Measurements from ENCODE around the gene TACR2. TPM values are rescaled to one million over a fixed set of nuclear protein-coding genes. Genes with fewer than 3 reads are reported as not detected.

Gene TACR2
- 1 to 10 TPM in 1 of 4 donors, under 1 TPM in 3; 0.25 to 1.2 (median 0.63) TPM for total RNA-seq

DNA sequence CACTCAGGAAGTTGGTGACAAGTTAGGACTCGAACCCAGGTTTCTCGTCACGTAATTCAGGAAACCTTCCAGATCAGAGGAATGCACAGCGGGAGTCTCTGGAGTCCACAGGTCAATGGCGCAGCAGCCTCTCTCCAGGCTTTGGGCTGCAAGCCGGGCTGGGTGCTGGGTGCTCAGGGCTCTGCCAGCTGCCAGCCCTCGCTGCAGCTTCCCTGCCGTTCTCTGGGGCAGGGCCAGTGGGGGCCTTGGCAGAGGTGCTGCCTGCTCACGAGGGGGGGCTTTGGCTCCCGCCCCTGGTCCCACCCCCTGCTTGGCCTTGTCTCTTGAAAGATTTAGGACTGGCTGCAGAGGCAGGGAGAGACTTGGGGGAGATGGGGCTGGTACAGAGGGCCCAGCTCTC, at the start of gene TACR2:
TACR2 (minus strand) TSS at position 224 of the 400 bp plus-strand sequence. CDS start 595 bp downstream, outside the sequence.
- Histone ChIP-seq H3K9me3 (no peaks in the 10 kb centered on the region), H3K4me1 (no peaks in the 10 kb centered on the region), H3K4me3 (no peak within 1 kb of the TSS), H3K27ac (no peak within 1 kb of the TSS), H3K27me3 (no peaks in the 10 kb centered on the region), H3K36me3 (no peaks in the 10 kb centered on the region)
- no peak for DNase-seq (ENCODE audit: low spot score in 2 of 2)
- 45% methylated on average over 6 of the region's 10 CpGs for WGBS
- TF ChIP-seq, protein P1, sequence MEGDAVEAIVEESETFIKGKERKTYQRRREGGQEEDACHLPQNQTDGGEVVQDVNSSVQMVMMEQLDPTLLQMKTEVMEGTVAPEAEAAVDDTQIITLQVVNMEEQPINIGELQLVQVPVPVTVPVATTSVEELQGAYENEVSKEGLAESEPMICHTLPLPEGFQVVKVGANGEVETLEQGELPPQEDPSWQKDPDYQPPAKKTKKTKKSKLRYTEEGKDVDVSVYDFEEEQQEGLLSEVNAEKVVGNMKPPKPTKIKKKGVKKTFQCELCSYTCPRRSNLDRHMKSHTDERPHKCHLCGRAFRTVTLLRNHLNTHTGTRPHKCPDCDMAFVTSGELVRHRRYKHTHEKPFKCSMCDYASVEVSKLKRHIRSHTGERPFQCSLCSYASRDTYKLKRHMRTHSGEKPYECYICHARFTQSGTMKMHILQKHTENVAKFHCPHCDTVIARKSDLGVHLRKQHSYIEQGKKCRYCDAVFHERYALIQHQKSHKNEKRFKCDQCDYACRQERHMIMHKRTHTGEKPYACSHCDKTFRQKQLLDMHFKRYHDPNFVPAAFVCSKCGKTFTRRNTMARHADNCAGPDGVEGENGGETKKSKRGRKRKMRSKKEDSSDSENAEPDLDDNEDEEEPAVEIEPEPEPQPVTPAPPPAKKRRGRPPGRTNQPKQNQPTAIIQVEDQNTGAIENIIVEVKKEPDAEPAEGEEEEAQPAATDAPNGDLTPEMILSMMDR (IDR thresholded peaks at IDR 0.05), result no peak
- TF ChIP-seq POLR2A (IDR thresholded peaks at IDR 0.05) (no peak), POLR2AphosphoS5 (IDR thresholded peaks at IDR 0.05) (no peak), EP300 (IDR thresholded peaks at IDR 0.05) (no peak)

DNA sequence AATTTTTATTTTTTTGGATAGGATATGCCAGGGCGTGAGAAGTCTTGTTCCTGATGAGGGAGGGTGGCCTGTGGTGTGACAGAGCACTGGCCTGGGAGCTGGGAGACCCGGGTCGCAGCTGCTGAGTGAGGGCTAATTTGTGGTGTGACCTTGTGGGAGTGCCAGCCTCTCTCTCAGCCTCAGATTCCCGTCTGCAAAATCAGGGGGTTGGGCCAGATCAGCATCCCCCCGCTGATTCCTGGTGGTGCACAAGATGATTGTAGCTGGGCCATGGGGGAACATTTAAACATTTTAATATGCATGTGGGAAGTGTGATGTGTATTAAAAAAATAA, 49.4 kb upstream of the TACR2 start:
- no peak overlapping the region for H3K4me3 ChIP-seq
- H3K4me1 ChIP-seq, result peaks cover 28% of the 10 kb centered on the region
- TF ChIP-seq POLR2A (IDR thresholded peaks at IDR 0.05), result no peak
- no peak for TF ChIP-seq POLR2AphosphoS5 (IDR thresholded peaks at IDR 0.05)
- TF ChIP-seq, protein P1 (IDR thresholded peaks at IDR 0.05), result no peak
- TF ChIP-seq EP300 (IDR thresholded peaks at IDR 0.05), result no peak
- no peak overlapping the region for H3K27ac ChIP-seq
- H3K36me3 ChIP-seq, result no peaks in the 10 kb centered on the region
- H3K27me3 ChIP-seq, result no peaks in the 10 kb centered on the region
- DNase-seq (ENCODE audit: low spot score in 2 of 2), result no peak
- 48% methylated on average over 5 of the region's 5 CpGs for WGBS
- H3K9me3 ChIP-seq, result no peaks in the 10 kb centered on the region

DNA sequence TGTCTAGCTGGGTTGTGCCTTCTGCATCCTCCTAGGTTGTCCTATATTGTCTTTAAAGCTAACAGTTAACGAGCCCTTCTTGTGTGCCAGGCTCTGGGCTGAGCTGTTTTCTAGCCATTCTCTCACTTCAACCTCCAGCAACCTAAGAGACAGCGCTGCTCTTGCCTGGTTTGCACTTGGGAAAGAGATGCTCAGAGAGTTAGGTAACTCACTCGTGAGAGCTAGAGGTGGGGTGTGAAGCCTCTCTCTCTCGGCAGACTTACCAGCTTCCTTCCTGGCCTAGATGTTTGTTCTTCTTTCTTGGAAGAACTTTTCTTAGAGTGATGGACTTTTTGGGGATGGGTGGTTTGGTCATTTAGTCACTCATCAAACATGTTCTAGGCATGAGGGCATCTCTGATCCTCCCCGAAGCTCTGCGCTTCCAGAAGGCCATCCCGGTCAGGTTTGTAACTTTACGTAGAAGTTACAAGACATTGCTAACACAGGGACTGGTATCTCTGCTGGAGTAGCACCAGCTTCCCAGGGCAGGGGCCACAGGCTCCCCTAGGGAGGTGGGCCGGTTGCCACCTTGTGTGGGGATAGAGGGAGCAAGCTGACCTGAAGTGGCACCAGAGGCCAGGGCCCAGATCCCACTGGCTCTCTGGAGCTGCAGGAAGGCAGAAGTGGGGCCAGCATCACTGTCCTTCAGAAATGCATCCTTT, 48.9 kb upstream of the TACR2 start:
- H3K36me3 ChIP-seq, result no peaks in the 10 kb centered on the region
- DNase-seq (ENCODE audit: low spot score in 2 of 2), result no peak
- H3K27me3 ChIP-seq, result no peaks in the 10 kb centered on the region
- TF ChIP-seq POLR2A (IDR thresholded peaks at IDR 0.05) (no peak), EP300 (IDR thresholded peaks at IDR 0.05) (no peak), POLR2AphosphoS5 (IDR thresholded peaks at IDR 0.05) (no peak)
- TF ChIP-seq, protein P1 (IDR thresholded peaks at IDR 0.05), result no peak
- H3K4me3 ChIP-seq, result no peak overlapping the region
- peaks cover 32% of the 10 kb centered on the region for H3K4me1 ChIP-seq
- H3K9me3 ChIP-seq, result no peaks in the 10 kb centered on the region
- no peak overlapping the region for H3K27ac ChIP-seq
- 89% methylated on average over 9 of the region's 9 CpGs for WGBS

DNA sequence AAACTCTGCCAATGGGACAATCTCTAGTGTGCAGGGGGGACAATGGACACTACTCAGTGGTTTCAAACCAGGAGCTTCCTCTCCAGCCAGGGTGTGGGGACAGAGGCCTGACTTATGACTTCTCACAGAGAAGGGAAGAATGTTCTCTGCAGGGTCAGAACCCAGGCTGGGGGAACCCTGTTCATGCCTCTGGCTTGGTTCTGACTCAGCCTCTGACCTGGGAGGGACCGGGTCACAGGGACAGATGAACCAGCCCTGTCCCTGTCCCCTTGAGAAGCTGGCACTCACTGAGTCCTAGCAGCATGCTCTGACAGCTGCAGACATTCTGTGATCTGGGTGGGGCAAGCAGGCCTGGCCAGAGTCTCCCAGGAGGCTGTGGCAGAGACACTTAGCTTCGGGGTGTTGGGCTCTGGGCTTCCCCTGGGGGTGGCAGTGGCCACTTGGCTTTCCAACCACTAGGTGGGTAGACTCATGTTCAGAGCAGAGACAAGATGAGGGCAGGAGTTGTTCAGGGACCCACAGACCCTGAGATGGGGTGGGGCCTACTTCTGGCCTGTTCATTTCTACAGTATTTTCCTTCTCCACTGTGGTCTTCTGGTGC, 48.2 kb upstream of the TACR2 start:
- no peaks in the 10 kb centered on the region for H3K27me3 ChIP-seq
- H3K9me3 ChIP-seq, result no peaks in the 10 kb centered on the region
- TF ChIP-seq POLR2A (IDR thresholded peaks at IDR 0.05) (no peak), EP300 (IDR thresholded peaks at IDR 0.05) (no peak), POLR2AphosphoS5 (IDR thresholded peaks at IDR 0.05) (no peak)
- TF ChIP-seq, protein P1 (IDR thresholded peaks at IDR 0.05), result no peak
- H3K4me1 ChIP-seq, result peaks cover 39% of the 10 kb centered on the region
- no peak for DNase-seq (ENCODE audit: low spot score in 2 of 2)
- H3K27ac ChIP-seq, result peak overlapping the region; percentile 58
- no peaks in the 10 kb centered on the region for H3K36me3 ChIP-seq
- H3K4me3 ChIP-seq, result no peak overlapping the region
- WGBS, result 20% methylated on average over 1 of the region's 2 CpGs

DNA sequence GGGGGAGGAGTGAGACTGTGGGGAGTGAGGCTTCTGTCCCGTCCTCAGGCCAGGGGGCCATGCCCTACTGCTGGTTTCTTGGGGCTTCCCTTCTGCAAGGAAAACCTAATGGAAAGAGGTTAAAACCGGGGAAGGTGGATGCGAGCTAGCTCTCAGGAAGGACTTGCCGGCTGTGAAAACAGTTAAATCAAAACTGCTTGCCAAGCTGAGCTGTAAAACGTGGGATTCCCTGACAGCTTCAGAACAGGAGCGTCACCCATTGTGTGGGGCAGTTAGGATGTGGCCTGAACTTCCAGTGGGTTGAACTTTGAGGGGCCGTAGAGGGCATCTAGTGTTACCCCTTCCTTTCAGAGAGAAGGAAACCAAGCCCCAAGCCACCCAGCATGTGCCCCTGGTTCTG, 47.7 kb upstream of the TACR2 start:
- TF ChIP-seq POLR2A (IDR thresholded peaks at IDR 0.05) (no peak), EP300 (IDR thresholded peaks at IDR 0.05) (no peak), POLR2AphosphoS5 (IDR thresholded peaks at IDR 0.05) (no peak)
- TF ChIP-seq, protein P1 (IDR thresholded peaks at IDR 0.05), result no peak
- Histone ChIP-seq H3K4me3 (no peak overlapping the region), H3K9me3 (no peaks in the 10 kb centered on the region), H3K4me1 (peaks cover 40% of the 10 kb centered on the region), H3K27me3 (no peaks in the 10 kb centered on the region), H3K36me3 (no peaks in the 10 kb centered on the region), H3K27ac (peak overlapping the region; percentile 58)
- DNase-seq (ENCODE audit: low spot score in 2 of 2), result no peak
- 89% methylated on average over 7 of the region's 7 CpGs for WGBS
